ENCODE data around the gene DQX1. TPM values are rescaled to one million over a fixed set of nuclear protein-coding genes. Genes with fewer than 3 reads are reported as not detected.

DQX1 gene
- total and polyA plus RNA-seq, 2 donors, result 0.14 to 0.78 TPM

Other genes with a start within 250 kb of the DQX1 start
- gene SLC4A5, start 182.8 kb downstream of the DQX1 start, total RNA-seq, result 0.85 TPM
- gene SLC4A5, start 182.8 kb downstream of the DQX1 start, polyA plus RNA-seq, result 2.5 TPM
- gene DCTN1, start 145.9 kb downstream of the DQX1 start, total RNA-seq, result 54.3 TPM
- 68.2 TPM for gene DCTN1, start 145.9 kb downstream of the DQX1 start, polyA plus RNA-seq
- gene C2orf81, start 104.6 kb downstream of the DQX1 start, total RNA-seq, result 0.66 TPM
- gene C2orf81, start 104.6 kb downstream of the DQX1 start, polyA plus RNA-seq, result 5.3 TPM
- gene WDR54, start 104.5 kb downstream of the DQX1 start, total RNA-seq, result 35.6 TPM
- 32.5 TPM for gene WDR54, start 104.5 kb downstream of the DQX1 start, polyA plus RNA-seq
- gene RTKN, start 84.3 kb downstream of the DQX1 start, total RNA-seq, result 9.5 TPM
- gene RTKN, start 84.3 kb downstream of the DQX1 start, polyA plus RNA-seq, result 17.2 TPM
- 27.0 TPM for gene INO80B, start 71.1 kb downstream of the DQX1 start, total RNA-seq
- 53.0 TPM for gene INO80B, start 71.1 kb downstream of the DQX1 start, polyA plus RNA-seq
- gene WBP1, start 67.8 kb downstream of the DQX1 start, total RNA-seq, result 56.4 TPM
- gene WBP1, start 67.8 kb downstream of the DQX1 start, polyA plus RNA-seq, result 114 TPM
- 27.6 TPM for gene MOGS, start 60.8 kb downstream of the DQX1 start, total RNA-seq
- gene MOGS, start 60.8 kb downstream of the DQX1 start, polyA plus RNA-seq, result 38.5 TPM
- 101 TPM for gene MRPL53, start 53.6 kb downstream of the DQX1 start, total RNA-seq
- 67.7 TPM for gene MRPL53, start 53.6 kb downstream of the DQX1 start, polyA plus RNA-seq
- gene CCDC142, start 43.2 kb downstream of the DQX1 start, total RNA-seq, result 9.1 TPM
- 6.7 TPM for gene CCDC142, start 43.2 kb downstream of the DQX1 start, polyA plus RNA-seq
- gene TTC31, start 43.1 kb downstream of the DQX1 start, total RNA-seq, result 10.3 TPM
- 23.5 TPM for gene TTC31, start 43.1 kb downstream of the DQX1 start, polyA plus RNA-seq
- gene LBX2, start 26.6 kb downstream of the DQX1 start, total RNA-seq, result 0.09 TPM
- 0.89 TPM for gene LBX2, start 26.6 kb downstream of the DQX1 start, polyA plus RNA-seq
- 14.1 TPM for gene PCGF1, start 18.5 kb downstream of the DQX1 start, total RNA-seq
- 29.0 TPM for gene PCGF1, start 18.5 kb downstream of the DQX1 start, polyA plus RNA-seq
- 0.19 TPM for gene TLX2, start 11.8 kb downstream of the DQX1 start, total RNA-seq
- 0.11 TPM for gene TLX2, start 11.8 kb downstream of the DQX1 start, polyA plus RNA-seq
- 59.5 TPM for gene AUP1, start 3.5 kb upstream of the DQX1 start, total RNA-seq
- 208 TPM for gene AUP1, start 3.5 kb upstream of the DQX1 start, polyA plus RNA-seq
- 42.9 TPM for gene HTRA2, start 3.7 kb upstream of the DQX1 start, total RNA-seq
- 70.6 TPM for gene HTRA2, start 3.7 kb upstream of the DQX1 start, polyA plus RNA-seq
- gene LOXL3, start 27.7 kb upstream of the DQX1 start, total RNA-seq, result 1.4 TPM
- 1.6 TPM for gene LOXL3, start 27.7 kb upstream of the DQX1 start, polyA plus RNA-seq
- 14.3 TPM for gene DOK1, start 28.5 kb upstream of the DQX1 start, total RNA-seq
- gene DOK1, start 28.5 kb upstream of the DQX1 start, polyA plus RNA-seq, result 17.2 TPM
- 0.94 TPM for gene M1AP, start 122.1 kb upstream of the DQX1 start, total RNA-seq
- 0.55 TPM for gene M1AP, start 122.1 kb upstream of the DQX1 start, polyA plus RNA-seq
- 2.5 TPM for gene SEMA4F, start 128.0 kb upstream of the DQX1 start, total RNA-seq
- gene SEMA4F, start 128.0 kb upstream of the DQX1 start, polyA plus RNA-seq, result 3.5 TPM

Measured in thymus (tissue), 2 donors.